Stimulated activated CD4-positive, alpha-beta T cell treated with anti-CD3 and anti-CD28 coated beads, TNF-alpha, amount 100 ng/mL, for 24 hours (primary cell): ENCODE measurements around the gene OLIG2.

Source experiments
- DNase-seq, 3 experiments: peaks; one replicate each; pipeline ENCODE4 v3.0.0-alpha.2; 2020; ENCODE audit warnings: low read depth in 3 of 3

Gene OLIG2

DNA sequence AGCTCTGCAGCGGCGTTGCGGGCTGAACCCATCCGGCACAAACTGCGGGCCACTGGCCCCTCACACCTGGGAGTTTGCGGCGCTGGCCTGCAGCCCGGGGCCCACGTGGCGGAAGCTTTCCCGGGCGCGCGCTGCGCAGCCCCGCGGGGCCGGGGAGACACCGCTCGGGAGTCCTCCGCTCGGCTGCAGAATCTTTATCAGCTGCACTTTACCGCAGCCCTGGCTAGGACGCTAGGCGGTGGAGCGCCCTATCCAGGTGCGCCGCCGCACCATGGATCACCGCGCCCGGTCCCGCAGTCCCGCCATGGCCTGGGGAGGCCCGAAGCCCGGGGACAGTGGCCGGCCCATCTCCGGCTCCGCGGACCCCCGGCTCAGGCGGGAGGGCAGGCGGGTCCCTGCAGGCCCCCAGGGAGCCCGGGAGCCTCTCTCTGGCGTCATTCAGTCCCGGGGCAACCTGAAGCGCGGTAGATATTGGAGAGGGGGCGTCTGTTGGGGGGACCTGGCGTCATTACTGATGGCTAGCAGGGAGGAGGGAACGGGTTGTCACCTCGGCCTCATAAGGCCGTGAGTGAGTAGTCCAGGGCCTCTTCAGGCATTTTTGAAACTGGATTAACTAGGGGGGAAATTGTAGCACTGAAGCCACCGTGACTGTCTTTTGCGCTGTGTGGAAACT is 5.7 kb upstream of the OLIG2 start:
- DNase-seq = no peak

GRCh38 chr21:33020558-33021100 is 5.1 kb upstream of the OLIG2 start:
- no peak for DNase-seq

GRCh38 chr21:33021150-33021549 is 4.6 kb upstream of the OLIG2 start:
- no peak for DNase-seq

- DNase-seq = no peak
These were observed 4.1 kb upstream of the OLIG2 start for GRCh38 chr21:33021667-33022066.

DNA sequence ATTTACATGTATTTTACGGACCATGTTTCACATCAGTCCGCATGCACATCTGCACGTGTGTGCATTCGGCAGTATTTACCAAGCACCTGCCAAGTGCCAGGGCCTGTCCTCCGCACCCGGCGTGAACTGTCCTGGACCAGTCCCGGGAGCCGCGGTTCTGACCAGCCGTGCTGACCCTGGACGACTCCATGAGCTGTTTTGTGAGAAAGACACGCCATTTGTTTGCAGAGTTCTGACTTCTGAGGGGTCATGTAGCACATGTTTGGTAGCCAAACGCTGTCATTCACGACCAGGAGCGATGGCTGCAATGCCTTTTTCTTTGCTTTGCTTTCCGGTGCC is 3.3 kb upstream of the OLIG2 start:
- no peak for DNase-seq

GRCh38 chr21:33022828-33023573 is 2.7 kb upstream of the OLIG2 start:
- DNase-seq = no peak

DNA sequence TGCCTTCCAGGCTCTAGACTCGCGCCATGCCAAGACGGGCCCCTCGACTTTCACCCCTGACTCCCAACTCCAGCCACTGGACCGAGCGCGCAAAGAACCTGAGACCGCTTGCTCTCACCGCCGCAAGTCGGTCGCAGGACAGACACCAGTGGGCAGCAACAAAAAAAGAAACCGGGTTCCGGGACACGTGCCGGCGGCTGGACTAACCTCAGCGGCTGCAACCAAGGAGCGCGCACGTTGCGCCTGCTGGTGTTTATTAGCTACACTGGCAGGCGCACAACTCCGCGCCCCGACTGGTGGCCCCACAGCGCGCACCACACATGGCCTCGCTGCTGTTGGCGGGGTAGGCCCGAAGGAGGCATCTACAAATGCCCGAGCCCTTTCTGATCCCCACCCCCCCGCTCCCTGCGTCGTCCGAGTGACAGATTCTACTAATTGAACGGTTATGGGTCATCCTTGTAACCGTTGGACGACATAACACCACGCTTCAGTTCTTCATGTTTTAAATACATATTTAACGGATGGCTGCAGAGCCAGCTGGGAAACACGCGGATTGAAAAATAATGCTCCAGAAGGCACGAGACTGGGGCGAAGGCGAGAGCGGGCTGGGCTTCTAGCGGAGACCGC is 2.0 kb upstream of the OLIG2 start:
- no peak for DNase-seq

DNA sequence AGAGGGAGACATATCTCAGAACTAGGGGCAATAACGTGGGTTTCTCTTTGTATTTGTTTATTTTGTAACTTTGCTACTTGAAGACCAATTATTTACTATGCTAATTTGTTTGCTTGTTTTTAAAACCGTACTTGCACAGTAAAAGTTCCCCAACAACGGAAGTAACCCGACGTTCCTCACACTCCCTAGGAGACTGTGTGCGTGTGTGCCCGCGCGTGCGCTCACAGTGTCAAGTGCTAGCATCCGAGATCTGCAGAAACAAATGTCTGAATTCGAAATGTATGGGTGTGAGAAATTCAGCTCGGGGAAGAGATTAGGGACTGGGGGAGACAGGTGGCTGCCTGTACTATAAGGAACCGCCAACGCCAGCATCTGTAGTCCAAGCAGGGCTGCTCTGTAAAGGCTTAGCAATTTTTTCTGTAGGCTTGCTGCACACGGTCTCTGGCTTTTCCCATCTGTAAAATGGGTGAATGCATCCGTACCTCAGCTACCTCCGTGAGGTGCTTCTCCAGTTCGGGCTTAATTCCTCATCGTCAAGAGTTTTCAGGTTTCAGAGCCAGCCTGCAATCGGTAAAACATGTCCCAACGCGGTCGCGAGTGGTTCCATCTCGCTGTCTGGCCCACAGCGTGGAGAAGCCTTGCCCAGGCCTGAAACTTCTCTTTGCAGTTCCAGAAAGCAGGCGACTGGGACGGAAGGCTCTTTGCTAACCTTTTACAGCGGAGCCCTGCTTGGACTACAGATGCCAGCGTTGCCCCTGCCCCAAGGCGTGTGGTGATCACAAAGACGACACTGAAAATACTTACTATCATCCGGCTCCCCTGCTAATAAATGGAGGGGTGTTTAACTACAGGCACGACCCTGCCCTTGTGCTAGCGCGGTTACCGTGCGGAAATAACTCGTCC is 1.3 kb upstream of the OLIG2 start:
- DNase-seq = no peak

DNA sequence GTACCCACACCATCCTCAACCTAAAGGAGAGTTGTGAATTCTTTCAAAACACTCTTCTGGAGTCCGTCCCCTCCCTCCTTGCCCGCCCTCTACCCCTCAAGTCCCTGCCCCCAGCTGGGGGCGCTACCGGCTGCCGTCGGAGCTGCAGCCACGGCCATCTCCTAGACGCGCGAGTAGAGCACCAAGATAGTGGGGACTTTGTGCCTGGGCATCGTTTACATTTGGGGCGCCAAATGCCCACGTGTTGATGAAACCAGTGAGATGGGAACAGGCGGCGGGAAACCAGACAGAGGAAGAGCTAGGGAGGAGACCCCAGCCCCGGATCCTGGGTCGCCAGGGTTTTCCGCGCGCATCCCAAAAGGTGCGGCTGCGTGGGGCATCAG is 638 bp upstream of the OLIG2 start:
- DNase-seq = no peak

GRCh38 chr21:33026443-33026858 is 716 bp downstream of the OLIG2 start:
- DNase-seq = no peak

- DNase-seq = no peak
These were observed 1.2 kb downstream of the OLIG2 start for GRCh38 chr21:33026878-33027400.

- DNase-seq = no peak
These were observed 1.9 kb downstream of the OLIG2 start for GRCh38 chr21:33027401-33028286.

GRCh38 chr21:33028287-33028670 is 2.5 kb downstream of the OLIG2 start:
- DNase-seq = no peak

GRCh38 chr21:33028773-33029384 is 3.1 kb downstream of the OLIG2 start:
- DNase-seq = no peak

DNA sequence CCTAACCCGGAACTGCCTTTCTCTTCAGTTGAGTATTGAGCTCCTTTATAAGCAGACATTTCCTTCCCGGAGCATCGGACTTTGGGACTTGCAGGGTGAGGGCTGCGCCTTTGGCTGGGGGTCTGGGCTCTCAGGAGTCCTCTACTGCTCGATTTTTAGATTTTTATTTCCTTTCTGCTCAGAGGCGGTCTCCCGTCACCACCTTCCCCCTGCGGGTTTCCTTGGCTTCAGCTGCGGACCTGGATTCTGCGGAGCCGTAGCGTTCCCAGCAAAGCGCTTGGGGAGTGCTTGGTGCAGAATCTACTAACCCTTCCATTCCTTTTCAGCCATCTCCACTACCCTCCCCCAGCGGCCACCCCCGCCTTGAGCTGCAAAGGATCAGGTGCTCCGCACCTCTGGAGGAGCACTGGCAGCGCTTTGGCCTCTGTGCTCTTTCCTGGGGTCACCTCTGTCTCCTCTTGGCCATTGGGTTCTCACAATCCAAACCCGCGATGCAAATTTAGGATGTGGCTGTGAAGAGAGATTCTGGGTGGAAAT is 3.7 kb downstream of the OLIG2 start:
- DNase-seq = no peak

DNA sequence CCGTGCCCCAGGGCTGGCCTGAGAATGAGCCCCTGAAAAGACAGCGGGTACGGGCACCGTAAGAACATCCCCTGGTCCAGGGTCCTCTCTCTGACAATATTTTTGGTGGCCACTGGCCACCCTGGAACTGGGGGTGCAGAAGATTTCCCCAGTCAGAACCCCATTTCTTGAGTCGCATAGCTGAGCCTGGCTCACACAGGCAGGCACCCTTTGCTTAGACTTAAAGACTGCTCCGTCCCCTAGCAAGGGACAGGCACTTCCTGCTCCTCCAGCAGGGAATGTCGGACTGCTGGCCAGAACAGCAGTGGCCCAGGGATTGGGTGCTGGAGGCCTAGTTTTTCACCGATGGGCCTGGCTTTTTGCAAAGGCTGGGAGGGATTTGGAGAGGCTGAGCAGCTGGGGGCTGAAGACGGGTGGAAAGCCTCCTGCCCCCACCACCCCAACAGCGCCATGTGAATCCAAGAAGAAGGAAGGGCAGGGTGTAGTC is 4.3 kb downstream of the OLIG2 start:
- no peak for DNase-seq

DNA sequence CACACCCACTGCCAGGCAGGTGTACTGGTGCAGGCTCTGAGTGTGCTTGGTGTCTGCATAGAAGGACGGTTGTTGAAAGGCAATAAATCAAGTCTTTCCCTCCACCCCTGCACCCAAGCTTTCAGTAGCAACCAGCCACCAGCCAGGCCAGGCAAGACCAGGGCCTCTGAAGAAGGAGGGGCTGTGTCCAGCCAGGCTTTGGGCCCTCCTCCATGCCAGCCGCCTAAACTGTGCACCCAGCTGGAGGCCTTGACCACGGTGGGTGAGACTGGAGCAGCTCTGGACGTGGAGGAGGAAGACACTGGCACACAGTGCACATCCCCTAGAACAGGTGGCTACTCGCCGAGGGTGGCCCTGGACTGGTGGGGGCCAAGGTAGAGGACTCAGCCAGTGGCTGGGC is 4.9 kb downstream of the OLIG2 start:
- no peak for DNase-seq

DNA sequence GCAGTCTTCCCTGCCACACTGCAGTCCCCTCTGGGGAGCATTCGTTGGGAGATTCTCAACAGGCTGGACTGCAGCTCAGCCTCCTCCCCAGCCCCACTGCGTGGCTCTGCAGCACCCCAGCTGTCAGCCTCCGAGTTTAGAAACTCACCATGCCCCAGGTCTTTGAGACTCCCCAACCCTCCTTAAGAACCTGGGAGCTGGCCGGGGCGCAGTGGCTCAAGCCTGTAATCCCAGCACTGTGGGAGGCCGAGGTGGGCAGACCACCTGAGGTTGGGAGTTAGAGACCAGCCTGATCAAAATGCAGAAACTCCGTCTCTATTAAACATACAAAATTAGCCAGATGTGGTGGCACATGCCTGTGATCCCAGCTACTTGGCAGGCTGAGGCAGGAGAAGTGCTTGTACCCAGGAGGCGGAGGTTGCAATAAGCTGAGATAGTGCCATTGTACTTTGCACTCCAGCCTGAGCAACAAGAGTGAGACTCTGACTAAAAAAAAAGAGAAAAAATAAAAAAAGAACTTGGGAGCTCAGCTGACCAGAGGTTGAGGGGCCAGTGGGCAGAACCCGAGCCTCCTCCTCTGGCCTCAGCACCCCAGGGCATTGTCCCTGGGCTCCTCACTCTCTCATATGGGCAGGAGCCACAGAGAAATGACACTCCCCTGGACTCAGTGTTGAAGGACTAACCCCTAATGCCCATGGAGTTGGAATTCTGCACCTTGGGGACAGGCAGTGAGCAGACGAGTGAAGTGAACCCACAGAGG is 5.6 kb downstream of the OLIG2 start:
- DNase-seq = no peak

- DNase-seq = no peak
These were observed 6.8 kb downstream of the OLIG2 start for GRCh38 chr21:33032434-33033047.
